Epithelial cell of proximal tubule (primary cell): Measurements from ENCODE around the gene NPAS3. TPM values are rescaled to one million over a fixed set of nuclear protein-coding genes. Genes with fewer than 3 reads are reported as not detected.
"Not testable (repeated sequence)": the region's sequence is repeated elsewhere in the genome, so short reads cannot be mapped to it uniquely, and the experiment has no call there.

Experiments used
- DNase-seq: peaks from one replicate; pipeline ENCODE4 v3.0.0-alpha.2; 2011; ENCODE audit warnings: low read depth
- H3K4me3 ChIP-seq: 2 replicates; pipeline ENCODE4 v1.5.1; 2011; ENCODE audit warnings: low read depth, mild to moderate bottlenecking, low read length
- CTCF ChIP-seq: conservative IDR thresholded peaks from 2 replicates; pipeline ENCODE4 v1.5.1; 2012; ENCODE audit warnings: low read depth, mild to moderate bottlenecking, low read length
- total RNA-seq: library from RNA; depleted of rRNA; stranded (reverse); fragments of >200 nt; gene quantifications from 2 replicates; pipeline ENCODE4 v1.2.3, GENCODE V29; 2015

NPAS3 gene
- total RNA-seq, 1 donor from 2014 or later: 0.35 TPM

GRCh38 chr14:33068626-33069025 lies 129.9 kb downstream of the NPAS3 start:
- DNase-seq: no peak
- no peak overlapping the region for H3K4me3 ChIP-seq
- no peak for TF ChIP-seq CTCF

- no peak overlapping the region for H3K4me3 ChIP-seq
- no peak for TF ChIP-seq CTCF
These were observed 131.8 kb downstream of the NPAS3 start for GRCh38 chr14:33070475-33070874.

GRCh38 chr14:33073023-33073422 lies 134.3 kb downstream of the NPAS3 start:
- H3K4me3 ChIP-seq: no peak overlapping the region
- no peak for DNase-seq
- no peak for TF ChIP-seq CTCF

More at GRCh38 chr14:33070475-33070874, 131.8 kb downstream of the NPAS3 start:
- DNase-seq: no peak

GRCh38 chr14:33081259-33081658 lies 142.6 kb downstream of the NPAS3 start:
- no peak for DNase-seq
- no peak for TF ChIP-seq CTCF
- H3K4me3 ChIP-seq: no peak overlapping the region

GRCh38 chr14:33085799-33086198 lies 147.1 kb downstream of the NPAS3 start:
- TF ChIP-seq CTCF: no peak
- H3K4me3 ChIP-seq: no peak overlapping the region

GRCh38 chr14:33088274-33088673 lies 149.6 kb downstream of the NPAS3 start:
- DNase-seq, H3K4me3 ChIP-seq: not testable (repeated sequence)

More at GRCh38 chr14:33085799-33086198, 147.1 kb downstream of the NPAS3 start:
- no peak for DNase-seq

GRCh38 chr14:33098016-33098415 lies 159.3 kb downstream of the NPAS3 start:
- TF ChIP-seq CTCF: no peak
- H3K4me3 ChIP-seq: no peak overlapping the region
- DNase-seq: no peak

GRCh38 chr14:33103489-33103888 lies 164.8 kb downstream of the NPAS3 start:
- DNase-seq: no peak
- H3K4me3 ChIP-seq: no peak overlapping the region
- TF ChIP-seq CTCF: no peak
